GM12878 (cell line): ENCODE results near the gene PRMT2. TPM values are rescaled to one million over a fixed set of nuclear protein-coding genes. Genes with fewer than 3 reads are reported as not detected.
A peak's percentile ranks its signal among the peaks of the same experiment; 100 is the strongest.

Source experiments
- ATAC-seq: fragments of 200-7000 bp; cut with Tn5 transposase; 3 replicates; pipeline ENCODE4 v1.9.1; 2020; ENCODE audit warnings: mild to moderate bottlenecking, moderate library complexity
- BruUV-seq: library from RNA; stranded (reverse); fragments of 400-500 nt; replicated peaks from 2 replicates; lab custom pipeline; 2021; lab: Mats Ljungman, UMichigan
- CTCF ChIA-PET: fragments of 300-600 bp; sonication (Branson Sonifier 250); formaldehyde crosslinking; extraction: SDS; loops from one replicate; lab custom pipeline; 2021; ENCODE audit warnings: inconsistent platforms; lab: Yijun Ruan, JAX
- POLR2A ChIA-PET: fragments of 350-600 bp; formaldehyde crosslinking; extraction: SDS; loops from one replicate; lab custom pipeline; 2021; ENCODE audit warnings: inconsistent platforms; lab: Charles Lee
- RAD21 ChIA-PET: fragments of 300-600 bp; sonication (Branson Sonifier 250); formaldehyde crosslinking; loops from one replicate; lab custom pipeline; 2023; ENCODE audit warnings: antibody characterized with exemption; ENCODE audit not compliant: unreplicated experiment; lab: Charles Lee
- SMC1A ChIA-PET: fragments of 300-600 bp; sonication (Branson Sonifier 250); formaldehyde crosslinking; loops from one replicate; lab custom pipeline; 2023; ENCODE audit not compliant: unreplicated experiment, uncharacterized antibody; lab: Charles Lee
- DNase-seq: peaks from one replicate; pipeline ENCODE4 v3.0.0-alpha.2; 2011; ENCODE audit warnings: low read depth, low spot score
- FAIRE-seq: peaks from 3 replicates; lab custom pipeline; 2011; peaks lifted over from hg19 to GRCh38; lab: Jason Lieb, UNC
- H2AFZ ChIP-seq: 2 replicates; pipeline ENCODE4 v1.6.0; 2011; ENCODE audit warnings: low read depth, low read length, control low read depth; ENCODE audit not compliant: control insufficient read depth
- H3K27ac ChIP-seq: 2 replicates; pipeline ENCODE4 v1.5.1; 2011; ENCODE audit warnings: control low read depth; ENCODE audit not compliant: control insufficient read depth, insufficient read depth
- H3K27me3 ChIP-seq, 2 experiments: replicated peaks in 1 of 2; 2 replicates each; pipeline versions ENCODE4 v1.6.0 to v1.6.1; 2011; ENCODE audit warnings: low read length in 1 of 2; ENCODE audit not compliant: control insufficient read depth in 2 of 2, insufficient read depth in 2 of 2
- H3K36me3 ChIP-seq, 2 experiments: 2 replicates each; pipeline ENCODE4 v1.5.1; 2011; ENCODE audit warnings: low read length in 1 of 2; ENCODE audit not compliant: control insufficient read depth in 2 of 2, insufficient read depth in 2 of 2
- H3K4me1 ChIP-seq: 2 replicates; pipeline ENCODE4 v1.6.1; 2011; ENCODE audit warnings: mild to moderate bottlenecking, low read length, moderate library complexity, mixed read lengths; ENCODE audit not compliant: control insufficient read depth, insufficient read depth
- H3K4me2 ChIP-seq: 2 replicates; pipeline ENCODE4 v1.6.0; 2011; ENCODE audit warnings: control low read depth; ENCODE audit not compliant: control insufficient read depth, insufficient read depth
- H3K4me3 ChIP-seq: fragments of 200-600 bp; sonication (generic); 2 replicates; pipeline ENCODE4 v1.5.1; 2016
- H3K79me2 ChIP-seq: 2 replicates; pipeline ENCODE4 v1.6.0; 2011; ENCODE audit warnings: low read length; ENCODE audit not compliant: control insufficient read depth, insufficient read depth
- H3K9ac ChIP-seq: 2 replicates; pipeline ENCODE4 v1.8.0; 2011; ENCODE audit warnings: low read length, control low read depth, mixed read lengths; ENCODE audit not compliant: control insufficient read depth, insufficient read depth
- H3K9me3 ChIP-seq: replicated peaks from 3 replicates; pipeline ENCODE4 v1.5.1; 2011; ENCODE audit warnings: mild to moderate bottlenecking, low read length; ENCODE audit not compliant: control insufficient read depth, insufficient read depth
- H4K20me1 ChIP-seq: 2 replicates; pipeline ENCODE4 v1.6.0; 2011; ENCODE audit not compliant: control insufficient read depth, insufficient read depth
- ATF2 ChIP-seq: IDR thresholded peaks from 2 replicates; pipeline ENCODE4 v1.6.1; 2012; ENCODE audit warnings: low read length, inconsistent platforms
- BCL11A ChIP-seq: IDR thresholded peaks from 2 replicates; pipeline ENCODE4 v1.6.1; 2011; ENCODE audit warnings: low read depth, low read length
- FOS ChIP-seq: IDR thresholded peaks from 3 replicates; pipeline ENCODE4 v1.6.1; 2011; ENCODE audit warnings: borderline replicate concordance; ENCODE audit not compliant: insufficient read length; ENCODE audit errors: extremely low read depth
- JUND ChIP-seq: IDR thresholded peaks from 2 replicates; pipeline ENCODE4 v1.6.1; 2012; ENCODE audit warnings: low read depth, mild to moderate bottlenecking, low read length, improper control_type of control experiment, moderate library complexity
- KLF5 ChIP-seq: fragments of 450-650 bp; IDR thresholded peaks from 2 replicates; pipeline ENCODE4 v1.6.1; 2014; ENCODE audit warnings: mild to moderate bottlenecking; ENCODE audit not compliant: partially characterized antibody
- MAX ChIP-seq: IDR thresholded peaks from 2 replicates; pipeline ENCODE4 v1.6.1; 2012; ENCODE audit warnings: low read depth, low read length, improper control_type of control experiment
- MLLT1 ChIP-seq: fragments of 450-650 bp; IDR thresholded peaks from 2 replicates; pipeline ENCODE4 v1.6.1; 2016; ENCODE audit warnings: mild to moderate bottlenecking
- SP1 ChIP-seq: IDR thresholded peaks from one replicate; pipeline ENCODE4 v1.6.1; 2011; ENCODE audit warnings: low read depth, low read length
- STAT3 ChIP-seq: IDR thresholded peaks from 2 replicates; pipeline ENCODE4 v1.6.1; 2011; ENCODE audit warnings: low read depth, low read length, improper control_type of control experiment
- SUPT20H ChIP-seq: IDR thresholded peaks from 2 replicates; pipeline ENCODE4 v1.6.1; 2011; ENCODE audit warnings: low read depth, mild to moderate bottlenecking, low read length, moderate library complexity, borderline replicate concordance; ENCODE audit not compliant: control insufficient read depth
- ZNF384 ChIP-seq: IDR thresholded peaks from 2 replicates; pipeline ENCODE4 v1.6.1; 2012; ENCODE audit warnings: low read depth, mild to moderate bottlenecking, low read length, improper control_type of control experiment, borderline replicate concordance
- WGBS: methylation state at CpG from one replicate; pipeline ENCODE4 v1.1.6; 2016; ENCODE audit warnings: low lambda C conversion rate; ENCODE audit not compliant: insufficient replicate concordance, insufficient coverage; ENCODE audit errors: missing lambda C conversion rate; 5-methylcytosine and 5-hydroxymethylcytosine counted together
- in situ Hi-C: fragments of 300-500 bp; cut with MboI; formaldehyde crosslinking; loops from 9 replicates; pipeline ENCODE4 v1.14.3; 2018; ENCODE audit warnings: mixed read lengths
- intact Hi-C: fragments of 100-400 bp; cut with micrococcal nuclease; formaldehyde crosslinking; loops from one replicate; pipeline ENCODE4 v1.14.2; 2022; ENCODE audit not compliant: unreplicated experiment
- polyA plus RNA-seq, 11 experiments: library from polyadenylated mRNA; depleted of rRNA in 4 of 11; unstranded in 6 of 11; stranded (reverse) in 5 of 11; fragments of >200 nt; fragmentation: Nextera tagmentation in 4 of 11; fragmentation: Illumina TruSeq in 1 of 11; extraction: Ambion mirVana in 4 of 11; extraction: Trizol in 1 of 11; gene quantifications; 1 replicate in 1 of 11; 2 replicates in 10 of 11; pipeline versions ENCODE4 v1.2.1 to v1.2.3, GENCODE V29; 2011 to 2016; ENCODE audit warnings: inconsistent platforms in 2 of 11, missing spikeins in 2 of 11, low read depth in 1 of 11
- total RNA-seq, 4 experiments: library from RNA; depleted of rRNA in 3 of 4; stranded (reverse); fragments of >200 nt in 3 of 4; fragmentation: Illumina TruSeq in 1 of 4; extraction: Trizol in 1 of 4; gene quantifications; 2 replicates each; pipeline versions ENCODE4 v1.2.1 to v1.2.3, GENCODE V29; 2013 to 2021
- TF ChIP-seq, protein P1 (sequence below): IDR thresholded peaks from 2 replicates; pipeline ENCODE4 v1.6.1; 2011; ENCODE audit warnings: mild to moderate bottlenecking, low read depth, low read length, moderate library complexity; ENCODE audit not compliant: insufficient replicate concordance

Gene PRMT2
- total and polyA plus RNA-seq, 10 of the 15 experiments (the other 5 are each of a cell fraction or from before 2014, with no cell fraction given): 16.1 to 48.6 (median 36.2) TPM

DNA sequence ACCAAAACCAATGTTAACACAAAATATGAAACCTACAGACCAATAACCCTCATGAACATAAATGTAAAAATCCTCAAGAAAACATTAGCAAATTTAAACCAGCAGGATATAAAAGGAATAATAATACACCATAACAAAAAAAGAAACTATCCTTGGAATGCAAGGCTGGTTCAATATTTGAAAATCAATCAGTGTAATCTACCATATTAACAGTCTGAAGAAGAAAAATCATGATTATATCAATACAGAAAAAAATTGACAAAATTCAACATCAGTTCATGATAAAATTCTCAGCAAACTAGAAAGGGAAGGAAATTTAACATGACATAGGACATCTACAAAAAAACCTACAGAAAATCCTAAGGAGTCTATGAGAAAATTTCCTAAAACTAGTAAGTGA is 19.8 kb downstream of the PRMT2 start (continued):
- no peak for TF ChIP-seq MAX
- no peak for TF ChIP-seq STAT3

DNA sequence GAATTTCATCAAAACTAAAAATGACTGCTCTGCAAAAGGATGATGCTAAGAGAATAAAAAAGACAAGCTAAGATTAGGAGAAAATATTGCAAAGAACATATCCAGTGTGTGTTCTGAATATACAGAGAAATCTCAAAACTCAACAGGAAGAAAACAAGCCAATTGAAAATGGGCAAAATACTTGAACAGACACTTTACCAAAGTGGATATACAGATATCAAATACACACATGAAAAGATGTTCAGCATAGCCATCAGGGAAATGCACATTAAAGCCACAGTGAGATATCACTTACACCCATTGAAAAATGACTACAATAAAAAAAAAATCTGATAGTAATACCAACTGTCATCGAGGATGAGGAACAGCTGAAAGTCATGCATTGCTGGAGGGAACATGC is 21.3 kb downstream of the PRMT2 start:
- Histone ChIP-seq H3K27ac (no peak overlapping the region), H3K36me3 (peaks cover 3 to 27% of the 10 kb centered on the region in 2 experiments; a peak in 3 of 4 replicates), H3K79me2 (no peaks in the 10 kb centered on the region), H2AFZ (no peak overlapping the region), H3K9ac (no peak overlapping the region), H3K9me3 (peaks cover 1% of the 10 kb centered on the region; the same call in 2 of the 3 replicates), H3K4me1 (no peaks in the 10 kb centered on the region), H3K4me2 (no peak overlapping the region), H4K20me1 (no peaks in the 10 kb centered on the region), H3K4me3 (no peak overlapping the region)
- no peak for DNase-seq
- in situ Hi-C loops: no loop called here
- SMC1A ChIA-PET: interaction anchor here (0.9 kb wide), 1 partner anchor 185 kb away, joined by 3 read pairs; no protein-coding TSS in a partner anchor
- POLR2A ChIA-PET: interaction anchor here (0.6 kb wide), 2 partner anchors 10 to 653 kb away, joined by 3 to 5 read pairs; no protein-coding TSS in a partner anchor
- intact Hi-C loops: no loop called here
- peak; percentile 35 for FAIRE-seq
- CTCF ChIA-PET: no interaction called here
- ATAC-seq: no peak
- WGBS: 93% methylated on average over 1 of the region's 1 CpG
- no TSS peak for BruUV-seq
- RAD21 ChIA-PET: no interaction called here
- TF ChIP-seq FOS (no peak), SUPT20H (no peak), BCL11A (no peak), KLF5 (no peak), JUND (no peak), SP1 (no peak), ZNF384 (no peak), ATF2 (no peak), MLLT1 (no peak)
- TF ChIP-seq, protein P1, sequence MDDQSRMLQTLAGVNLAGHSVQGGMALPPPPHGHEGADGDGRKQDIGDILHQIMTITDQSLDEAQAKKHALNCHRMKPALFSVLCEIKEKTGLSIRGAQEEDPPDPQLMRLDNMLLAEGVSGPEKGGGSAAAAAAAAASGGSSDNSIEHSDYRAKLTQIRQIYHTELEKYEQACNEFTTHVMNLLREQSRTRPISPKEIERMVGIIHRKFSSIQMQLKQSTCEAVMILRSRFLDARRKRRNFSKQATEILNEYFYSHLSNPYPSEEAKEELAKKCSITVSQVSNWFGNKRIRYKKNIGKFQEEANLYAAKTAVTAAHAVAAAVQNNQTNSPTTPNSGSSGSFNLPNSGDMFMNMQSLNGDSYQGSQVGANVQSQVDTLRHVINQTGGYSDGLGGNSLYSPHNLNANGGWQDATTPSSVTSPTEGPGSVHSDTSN: no peak
- TF ChIP-seq, all 136 proteins: peak for 0
- no peaks in the 10 kb centered on the region for H3K27me3 ChIP-seq
